Stimulated activated CD4-positive, alpha-beta T cell treated with anti-CD3 and anti-CD28 coated beads, Interleukin-12 subunit alpha, Interleukin-12 subunit beta, amount 100 ng/mL, for 48 hours (primary cell): ENCODE data around the gene MMP10.

Source experiments
- DNase-seq, 3 donors: peaks; one replicate each; pipeline ENCODE4 v3.0.0-alpha.2; 2020; ENCODE audit warnings: low read depth in 2 of 3, low spot score in 1 of 3

The MMP10 gene

GRCh38 chr11:102780491-102780918, at the start of gene MMP10:
Gene MMP10, minus strand, starts transcription at chr11:102780628. Its CDS starts 37 bp downstream, at chr11:102780591.
- no peak for DNase-seq

- no peak for DNase-seq
Observed at GRCh38 chr11:102829316-102830000, 49.0 kb upstream of the MMP10 start.

- no peak for DNase-seq
Observed at GRCh38 chr11:102824556-102824955, 44.1 kb upstream of the MMP10 start.

- no peak for DNase-seq
Observed at GRCh38 chr11:102819491-102819890, 39.1 kb upstream of the MMP10 start.

- DNase-seq = no peak
Observed at GRCh38 chr11:102813484-102813883, 33.1 kb upstream of the MMP10 start.

- DNase-seq = no peak
Observed at GRCh38 chr11:102812188-102812587, 31.8 kb upstream of the MMP10 start.

GRCh38 chr11:102810950-102811660, 30.7 kb upstream of the MMP10 start:
- no peak for DNase-seq

GRCh38 chr11:102809971-102810370, 29.5 kb upstream of the MMP10 start:
- DNase-seq = no peak

GRCh38 chr11:102807921-102808320, 27.5 kb upstream of the MMP10 start:
- DNase-seq = no peak

- no peak for DNase-seq
Observed at GRCh38 chr11:102806296-102806695, 25.9 kb upstream of the MMP10 start.

GRCh38 chr11:102802341-102802740, 21.9 kb upstream of the MMP10 start:
- no peak for DNase-seq

- no peak for DNase-seq
Observed at GRCh38 chr11:102800767-102801166, 20.3 kb upstream of the MMP10 start.

GRCh38 chr11:102799681-102800340, 19.4 kb upstream of the MMP10 start:
- no peak for DNase-seq

GRCh38 chr11:102798012-102798746, 17.8 kb upstream of the MMP10 start, which contains the start of gene MMP1:
Gene MMP1, minus strand, starts transcription at chr11:102798160. Its CDS starts 68 bp downstream, at chr11:102798092.
- no peak for DNase-seq

- no peak for DNase-seq
Observed at GRCh38 chr11:102794382-102794781, 14.0 kb upstream of the MMP10 start.

- no peak for DNase-seq
Observed at GRCh38 chr11:102793677-102794290, 13.4 kb upstream of the MMP10 start.

- no peak for DNase-seq
Observed at GRCh38 chr11:102792604-102793003, 12.2 kb upstream of the MMP10 start.

GRCh38 chr11:102791271-102792036, 11.0 kb upstream of the MMP10 start:
- DNase-seq = no peak

- DNase-seq = no peak
Observed at GRCh38 chr11:102788334-102788995, 8.0 kb upstream of the MMP10 start.

- no peak for DNase-seq
Observed at GRCh38 chr11:102784380-102784779, 4.0 kb upstream of the MMP10 start.
